ENCODE results near the gene ZCCHC18. TPM values are rescaled to one million over a fixed set of nuclear protein-coding genes. Genes with fewer than 3 reads are reported as not detected.

Gene ZCCHC18
- polyA plus RNA-seq, 1 of the 3 experiments (the other 2 are of a cell fraction) = 7.5 TPM

DNA sequence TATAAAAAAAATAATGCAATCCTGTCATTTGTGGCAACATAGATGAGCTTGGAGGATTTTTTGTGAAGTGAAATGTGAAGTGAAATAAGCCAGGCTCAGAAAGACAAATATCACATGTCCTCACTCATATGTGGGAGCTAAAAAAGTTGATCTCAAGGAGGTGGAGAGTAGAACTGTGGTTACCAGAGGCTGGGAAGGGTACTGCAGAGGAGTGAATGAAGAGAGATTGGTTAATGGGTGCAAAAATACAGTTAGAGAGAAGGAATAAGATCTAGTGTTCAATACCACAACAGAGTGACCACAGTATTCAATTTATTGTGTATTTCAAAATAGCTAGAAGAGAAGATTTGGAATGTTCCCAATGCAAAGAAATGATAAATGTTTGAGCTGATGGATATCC lies 13.4 kb upstream of the ZCCHC18 start (continued):
- TF ChIP-seq EP300 (IDR thresholded peaks at IDR 0.05; ENCODE audit: borderline replicate concordance in 1 of 2, low read depth in 1 of 2, low read length in 1 of 2) (no peak), JUND (IDR thresholded peaks at IDR 0.05) (no peak), YY1 (IDR thresholded peaks at IDR 0.05; ENCODE audit: low read depth) (no peak)

DNA sequence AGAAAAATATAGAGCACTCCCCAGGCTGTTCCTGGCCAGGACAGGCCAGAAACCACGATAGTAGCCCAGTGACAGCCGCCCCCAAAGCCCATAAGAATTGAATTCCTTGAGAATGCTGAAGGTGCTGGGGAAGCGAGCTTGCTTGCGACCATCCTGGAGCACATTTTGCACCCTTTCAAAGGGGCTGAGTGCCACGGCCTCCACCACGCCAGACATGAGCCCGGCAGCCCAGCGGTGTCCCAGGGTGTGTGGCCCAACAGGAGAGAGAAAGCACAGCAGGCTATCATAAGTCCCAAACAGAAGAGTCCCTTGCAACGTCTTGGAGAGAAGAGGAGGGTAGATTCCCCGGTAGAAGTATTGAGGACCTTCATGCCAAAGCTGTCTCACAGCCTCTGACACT lies 7.6 kb upstream of the ZCCHC18 start:
- no peak for TF ChIP-seq FOXM1 (IDR thresholded peaks at IDR 0.05; ENCODE audit: low read depth)
- no peak for TF ChIP-seq YY1 (IDR thresholded peaks at IDR 0.05; ENCODE audit: low read depth)
- TF ChIP-seq, protein P1, sequence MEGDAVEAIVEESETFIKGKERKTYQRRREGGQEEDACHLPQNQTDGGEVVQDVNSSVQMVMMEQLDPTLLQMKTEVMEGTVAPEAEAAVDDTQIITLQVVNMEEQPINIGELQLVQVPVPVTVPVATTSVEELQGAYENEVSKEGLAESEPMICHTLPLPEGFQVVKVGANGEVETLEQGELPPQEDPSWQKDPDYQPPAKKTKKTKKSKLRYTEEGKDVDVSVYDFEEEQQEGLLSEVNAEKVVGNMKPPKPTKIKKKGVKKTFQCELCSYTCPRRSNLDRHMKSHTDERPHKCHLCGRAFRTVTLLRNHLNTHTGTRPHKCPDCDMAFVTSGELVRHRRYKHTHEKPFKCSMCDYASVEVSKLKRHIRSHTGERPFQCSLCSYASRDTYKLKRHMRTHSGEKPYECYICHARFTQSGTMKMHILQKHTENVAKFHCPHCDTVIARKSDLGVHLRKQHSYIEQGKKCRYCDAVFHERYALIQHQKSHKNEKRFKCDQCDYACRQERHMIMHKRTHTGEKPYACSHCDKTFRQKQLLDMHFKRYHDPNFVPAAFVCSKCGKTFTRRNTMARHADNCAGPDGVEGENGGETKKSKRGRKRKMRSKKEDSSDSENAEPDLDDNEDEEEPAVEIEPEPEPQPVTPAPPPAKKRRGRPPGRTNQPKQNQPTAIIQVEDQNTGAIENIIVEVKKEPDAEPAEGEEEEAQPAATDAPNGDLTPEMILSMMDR (IDR thresholded peaks at IDR 0.05) = no peak
- Histone ChIP-seq H3K27ac (ENCODE audit: low read depth in 2 of 2, low read length in 1 of 2) (no peak overlapping the region), H3K79me2 (ENCODE audit: insufficient read depth) (no peaks in the 10 kb centered on the region), H3K27me3 (ENCODE audit: insufficient read depth) (no peaks in the 10 kb centered on the region), H3K4me3 (ENCODE audit: low read depth in 2 of 2, low read length in 1 of 2) (no peak overlapping the region), H4K20me1 (ENCODE audit: insufficient read depth) (no peaks in the 10 kb centered on the region), H3K4me1 (ENCODE audit: control insufficient read depth in 1 of 2, insufficient read depth in 2 of 2, low read depth in 1 of 2, low read length in 1 of 2) (no peaks in the 10 kb centered on the region; a peak in 1 of 4 replicates), H2AFZ (ENCODE audit: low read depth) (no peak overlapping the region), H3F3A (replicated peaks; ENCODE audit: insufficient read depth) (no peaks in the 10 kb centered on the region), H3K9ac (no peak overlapping the region), H3K9me2 (no peaks in the 10 kb centered on the region), H3K36me3 (replicated peaks in 1 of 2; ENCODE audit: control insufficient read depth in 1 of 2, insufficient read depth in 2 of 2, low read length in 1 of 2) (no peaks in the 10 kb centered on the region), H3K4me2 (no peak overlapping the region), H3K9me3 (no peaks in the 10 kb centered on the region)
- no peak for DNase-seq
- ChIA-PET CTCF (no interaction called here), POLR2A (no interaction called here)
- 29% methylated on average over 5 of the region's 10 CpGs for WGBS (ENCODE audit: low lambda C conversion rate)

- Histone ChIP-seq H3K36me3 (replicated peaks in 1 of 2; ENCODE audit: control insufficient read depth in 1 of 2, insufficient read depth in 2 of 2, low read length in 1 of 2) (no peaks in the 10 kb centered on the region), H3K27ac (ENCODE audit: low read depth in 2 of 2, low read length in 1 of 2) (no peak overlapping the region), H3K4me3 (ENCODE audit: low read depth in 2 of 2, low read length in 1 of 2) (no peak overlapping the region), H3K9me2 (no peaks in the 10 kb centered on the region), H3K4me1 (ENCODE audit: control insufficient read depth in 1 of 2, insufficient read depth in 2 of 2, low read depth in 1 of 2, low read length in 1 of 2) (peaks cover 0 to 5% of the 10 kb centered on the region in 2 experiments; a peak in 1 of 4 replicates), H3K9ac (no peak overlapping the region), H3K27me3 (ENCODE audit: insufficient read depth) (no peaks in the 10 kb centered on the region), H3F3A (replicated peaks; ENCODE audit: insufficient read depth) (no peaks in the 10 kb centered on the region), H3K79me2 (ENCODE audit: insufficient read depth) (no peaks in the 10 kb centered on the region), H3K9me3 (no peaks in the 10 kb centered on the region), H4K20me1 (ENCODE audit: insufficient read depth) (no peaks in the 10 kb centered on the region), H2AFZ (ENCODE audit: low read depth) (no peak overlapping the region), H3K4me2 (no peak overlapping the region)
- ChIA-PET POLR2A (no interaction called here), CTCF (interaction anchor here (0.8 kb wide), 1 partner anchor 31 kb away, joined by 3 read pairs; no protein-coding TSS in a partner anchor)
- no peak for DNase-seq
- 40% methylated on average over 10 of the region's 11 CpGs for WGBS (ENCODE audit: low lambda C conversion rate)
- TF ChIP-seq FOXM1 (IDR thresholded peaks at IDR 0.05; ENCODE audit: low read depth) = no peak
- no peak for TF ChIP-seq SIN3A (IDR thresholded peaks at IDR 0.05; ENCODE audit: borderline replicate concordance, low read depth, low read length)
- no peak for TF ChIP-seq NFIC (IDR thresholded peaks at IDR 0.05; ENCODE audit: borderline replicate concordance)
- no peak for TF ChIP-seq RCOR1 (IDR thresholded peaks at IDR 0.05; ENCODE audit: low read length)
- TF ChIP-seq MEF2A (IDR thresholded peaks at IDR 0.05; ENCODE audit: borderline replicate concordance, low read depth) = no peak
- no peak for TF ChIP-seq JUND (IDR thresholded peaks at IDR 0.05)
- no peak for TF ChIP-seq NRF1 (IDR thresholded peaks at IDR 0.05; ENCODE audit: low read depth, low read length)
- TF ChIP-seq RAD21 (IDR thresholded peaks at IDR 0.05; ENCODE audit: low read length) = no peak
- no peak for TF ChIP-seq YY1 (IDR thresholded peaks at IDR 0.05; ENCODE audit: low read depth)
- no peak for TF ChIP-seq CHD2 (IDR thresholded peaks at IDR 0.05; ENCODE audit: low read length, partially characterized antibody)
- no peak for TF ChIP-seq POLR2AphosphoS5 (IDR thresholded peaks at IDR 0.05; ENCODE audit: low read depth, low read length)
- TF ChIP-seq, protein P2, sequence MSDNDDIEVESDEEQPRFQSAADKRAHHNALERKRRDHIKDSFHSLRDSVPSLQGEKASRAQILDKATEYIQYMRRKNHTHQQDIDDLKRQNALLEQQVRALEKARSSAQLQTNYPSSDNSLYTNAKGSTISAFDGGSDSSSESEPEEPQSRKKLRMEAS (IDR thresholded peaks at IDR 0.05; ENCODE audit: low read depth) = no peak
- no peak for TF ChIP-seq RXRA (IDR thresholded peaks at IDR 0.05; ENCODE audit: borderline replicate concordance, low read depth)
- TF ChIP-seq RFX5 (IDR thresholded peaks at IDR 0.05; ENCODE audit: low read length) = no peak
- no peak for TF ChIP-seq ZBTB33 (IDR thresholded peaks at IDR 0.05; ENCODE audit: borderline replicate concordance, low read depth)
- no peak for TF ChIP-seq PBX3 (IDR thresholded peaks at IDR 0.05)
- TF ChIP-seq GATA2 (CRISPR knock-in tag; IDR thresholded peaks at IDR 0.05) = no peak
Measured at GRCh38 chrX:104105330-104106262, 6.7 kb upstream of the ZCCHC18 start.
